Nephron progenitor cell (in vitro differentiated cells): Measurements from ENCODE around the gene EXOC4.

ENCODE experiments used
- DNase-seq: peaks from one replicate; pipeline ENCODE4 v3.0.0; 2021
- H3K27ac Mint-ChIP-seq: 2 replicates; pipeline ENCODE4 v1.8.0; 2021; ENCODE audit warnings: mild to moderate bottlenecking, moderate library complexity, mixed read lengths
- H3K27me3 Mint-ChIP-seq: 2 replicates; pipeline ENCODE4 v1.8.0; 2021; ENCODE audit warnings: mild to moderate bottlenecking, low read depth, mixed read lengths; ENCODE audit not compliant: poor library complexity
- H3K36me3 Mint-ChIP-seq: 2 replicates; pipeline ENCODE4 v1.8.0; 2021; ENCODE audit warnings: low read depth, mixed read lengths
- H3K4me1 Mint-ChIP-seq: 2 replicates; pipeline ENCODE4 v1.8.0; 2021; ENCODE audit warnings: mixed read lengths
- H3K4me3 Mint-ChIP-seq: 2 replicates; pipeline ENCODE4 v1.8.0; 2021; ENCODE audit warnings: mild to moderate bottlenecking, moderate library complexity, mixed read lengths
- H3K9me3 Mint-ChIP-seq: 2 replicates; pipeline ENCODE4 v1.8.0; 2021; ENCODE audit warnings: mild to moderate bottlenecking, moderate library complexity, mixed read lengths
- CTCF ChIP-seq: fragments of 200-600 bp; sonication (generic); IDR thresholded peaks from 2 replicates; pipeline ENCODE4 v1.5.0; 2021; ENCODE audit warnings: antibody characterized with exemption

The EXOC4 gene

GRCh38 chr7:133947458-133948254, 694.8 kb downstream of the EXOC4 start:
- H3K4me3 Mint-ChIP-seq: no peak overlapping the region
- H3K4me1 Mint-ChIP-seq: peaks cover 11% of the 10 kb centered on the region
- H3K27me3 Mint-ChIP-seq: no peaks in the 10 kb centered on the region
- H3K36me3 Mint-ChIP-seq: peaks cover 15% of the 10 kb centered on the region
- no peak for DNase-seq
- no peak for TF ChIP-seq CTCF
- H3K27ac Mint-ChIP-seq: no peak overlapping the region
- no peaks in the 10 kb centered on the region for H3K9me3 Mint-ChIP-seq

GRCh38 chr7:133948588-133948987, 695.7 kb downstream of the EXOC4 start:
- Mint-ChIP-seq H3K9me3 (no peaks in the 10 kb centered on the region), H3K4me1 (peaks cover 11% of the 10 kb centered on the region), H3K27me3 (no peaks in the 10 kb centered on the region), H3K27ac (no peak overlapping the region), H3K36me3 (peaks cover 20% of the 10 kb centered on the region), H3K4me3 (no peak overlapping the region)
- no peak for TF ChIP-seq CTCF
- DNase-seq: no peak

GRCh38 chr7:133950855-133951254, 698.0 kb downstream of the EXOC4 start:
- Mint-ChIP-seq H3K4me3 (no peak overlapping the region), H3K9me3 (no peaks in the 10 kb centered on the region), H3K36me3 (peaks cover 30% of the 10 kb centered on the region), H3K27me3 (no peaks in the 10 kb centered on the region), H3K4me1 (peaks cover 11% of the 10 kb centered on the region), H3K27ac (no peak overlapping the region)
- peak; percentile 4 for DNase-seq
- TF ChIP-seq CTCF: no peak

- H3K9me3 Mint-ChIP-seq: no peaks in the 10 kb centered on the region
- H3K4me3 Mint-ChIP-seq: no peak overlapping the region
- H3K4me1 Mint-ChIP-seq: peaks cover 17% of the 10 kb centered on the region
- no peak for DNase-seq
- no peak overlapping the region for H3K27ac Mint-ChIP-seq
- H3K36me3 Mint-ChIP-seq: peaks cover 27% of the 10 kb centered on the region
- no peaks in the 10 kb centered on the region for H3K27me3 Mint-ChIP-seq
- TF ChIP-seq CTCF: no peak
These were observed 702.3 kb downstream of the EXOC4 start for GRCh38 chr7:133955208-133955607.

GRCh38 chr7:133957845-133958244, 705.0 kb downstream of the EXOC4 start:
- TF ChIP-seq CTCF: no peak
- H3K27ac Mint-ChIP-seq: no peak overlapping the region
- peaks cover 6% of the 10 kb centered on the region for H3K4me1 Mint-ChIP-seq
- no peak for DNase-seq
- no peaks in the 10 kb centered on the region for H3K9me3 Mint-ChIP-seq
- H3K27me3 Mint-ChIP-seq: no peaks in the 10 kb centered on the region
- H3K4me3 Mint-ChIP-seq: no peak overlapping the region
- H3K36me3 Mint-ChIP-seq: peaks cover 20% of the 10 kb centered on the region

GRCh38 chr7:133958822-133959221, 705.9 kb downstream of the EXOC4 start:
- H3K4me3 Mint-ChIP-seq: no peak overlapping the region
- no peak for TF ChIP-seq CTCF
- no peak for DNase-seq
- H3K27ac Mint-ChIP-seq: no peak overlapping the region
- peaks cover 6% of the 10 kb centered on the region for H3K4me1 Mint-ChIP-seq
- H3K36me3 Mint-ChIP-seq: peaks cover 14% of the 10 kb centered on the region
- peaks cover under 1% of the 10 kb centered on the region for H3K9me3 Mint-ChIP-seq
- H3K27me3 Mint-ChIP-seq: no peaks in the 10 kb centered on the region
